SK-N-SH (cell line): ENCODE results near the gene LRMDA. TPM values are rescaled to one million over a fixed set of nuclear protein-coding genes. Genes with fewer than 3 reads are reported as not detected.

ENCODE experiments used
- CTCF ChIA-PET: fragments of 300-600, 350-600 bp; formaldehyde crosslinking; extraction: SDS; loops from one replicate; lab custom pipeline; 2021; lab: Yijun Ruan, JAX
- POLR2A ChIA-PET: fragments of 350-600 bp; sonication (Branson Sonifier 250); formaldehyde crosslinking; extraction: SDS; loops from one replicate; lab custom pipeline; 2020; ENCODE audit warnings: antibody characterized with exemption, inconsistent platforms; lab: Yijun Ruan, JAX
- DNase-seq: peaks from one replicate; pipeline ENCODE4 v3.0.0; 2012
- H2AFZ ChIP-seq: fragments of 200-600 bp; sonication (generic); 2 replicates; pipeline ENCODE4 v1.8.1; 2016; ENCODE audit warnings: antibody characterized with exemption, mild to moderate bottlenecking, low read depth
- H3F3A ChIP-seq: fragments of 200-600 bp; sonication (generic); replicated peaks from 2 replicates; pipeline ENCODE3; 2016; ENCODE audit warnings: antibody characterized with exemption, mild to moderate bottlenecking; ENCODE audit not compliant: insufficient read depth
- H3K27ac ChIP-seq, 2 experiments: fragments of 200-500 bp in 1 of 2; fragments of 200-600 bp in 1 of 2; sonication (Bioruptor generic) in 1 of 2; sonication (generic), shearing (Covaris generic) in 1 of 2; 2 replicates each; pipeline versions ENCODE4 v1.5.1 to v1.6.1; 2014 to 2016; ENCODE audit warnings: low read depth in 2 of 2, inconsistent platforms in 1 of 2, low read length in 1 of 2, mild to moderate bottlenecking in 1 of 2, mixed read lengths in 1 of 2
- H3K27me3 ChIP-seq: fragments of 200-600 bp; sonication (generic), shearing (Covaris generic); 2 replicates; pipeline ENCODE4 v1.6.1; 2016; ENCODE audit warnings: mixed run types; ENCODE audit not compliant: insufficient read depth
- H3K36me3 ChIP-seq, 2 experiments: fragments of 200-500 bp in 1 of 2; fragments of 200-600 bp in 1 of 2; sonication (Bioruptor generic) in 1 of 2; sonication (generic) in 1 of 2; replicated peaks in 1 of 2; 2 replicates each; pipeline versions ENCODE3 to v1.5.1; 2014 to 2016; ENCODE audit warnings: low read length in 1 of 2, mild to moderate bottlenecking in 1 of 2; ENCODE audit not compliant: insufficient read depth in 2 of 2, control insufficient read depth in 1 of 2
- H3K4me1 ChIP-seq, 2 experiments: fragments of 200-500 bp in 1 of 2; fragments of 200-600 bp in 1 of 2; sonication (Bioruptor generic) in 1 of 2; sonication (generic), shearing (Covaris generic) in 1 of 2; 2 replicates each; pipeline versions ENCODE4 v1.5.1 to v1.6.1; 2014 to 2016; ENCODE audit warnings: low read depth in 1 of 2, low read length in 1 of 2, mixed run types in 1 of 2; ENCODE audit not compliant: insufficient read depth in 2 of 2, control insufficient read depth in 1 of 2
- H3K4me2 ChIP-seq: fragments of 200-600 bp; sonication (generic), shearing (Covaris generic); 2 replicates; pipeline ENCODE4 v1.6.1; 2017; ENCODE audit warnings: mixed run types
- H3K4me3 ChIP-seq, 2 experiments: fragments of 200-500 bp in 1 of 2; fragments of 200-600 bp in 1 of 2; sonication (Bioruptor generic) in 1 of 2; sonication (generic), shearing (Covaris generic) in 1 of 2; 2 replicates each; pipeline versions ENCODE4 v1.5.1 to v1.8.1; 2014 to 2016; ENCODE audit warnings: low read depth in 2 of 2, inconsistent platforms in 1 of 2, low read length in 1 of 2, mild to moderate bottlenecking in 1 of 2, mixed read lengths in 1 of 2, moderate library complexity in 1 of 2
- H3K79me2 ChIP-seq: fragments of 200-600 bp; sonication (generic); 2 replicates; pipeline ENCODE4 v1.8.1; 2017; ENCODE audit warnings: mild to moderate bottlenecking; ENCODE audit not compliant: insufficient read depth
- H3K9ac ChIP-seq: fragments of 200-600 bp; sonication (generic); 2 replicates; pipeline ENCODE4 v1.6.1; 2017; ENCODE audit warnings: mixed run types
- H3K9me2 ChIP-seq: fragments of 200-600 bp; sonication (generic); 2 replicates; pipeline ENCODE4 v1.6.1; 2017; ENCODE audit warnings: mixed run types
- H3K9me3 ChIP-seq: fragments of 200-600 bp; sonication (generic); 2 replicates; pipeline ENCODE4 v1.6.1; 2017; ENCODE audit warnings: mixed run types, mild to moderate bottlenecking, moderate library complexity
- H4K20me1 ChIP-seq: fragments of 200-600 bp; sonication (generic); 2 replicates; pipeline ENCODE4 v1.6.1; 2017; ENCODE audit warnings: mild to moderate bottlenecking, mixed run types; ENCODE audit not compliant: insufficient read depth
- CHD2 ChIP-seq: fragments of 150-350 bp; IDR thresholded peaks from 2 replicates; pipeline ENCODE4 v1.6.1; 2018; ENCODE audit warnings: low read length; ENCODE audit not compliant: partially characterized antibody
- CTCF ChIP-seq: fragments of 200-600 bp; sonication (generic); IDR thresholded peaks from 2 replicates; pipeline ENCODE4 v1.6.1; 2017; ENCODE audit warnings: antibody characterized with exemption, mild to moderate bottlenecking, moderate library complexity
- ELF1 ChIP-seq: IDR thresholded peaks from 2 replicates; pipeline ENCODE4 v1.4.0; 2012
- EZH2phosphoT487 ChIP-seq: fragments of 200-600 bp; sonication (generic); IDR thresholded peaks from 2 replicates; pipeline ENCODE4 v1.6.1; 2017; ENCODE audit warnings: low read depth, mixed run types, mild to moderate bottlenecking, antibody characterized with exemption, moderate library complexity, borderline replicate concordance
- FOXJ3 ChIP-seq: sonication (generic); formaldehyde crosslinking; IDR thresholded peaks from 2 replicates; pipeline ENCODE4 v1.5.1; 2020; ENCODE audit warnings: mild to moderate bottlenecking, missing genetic modification reagents
- FOXM1 ChIP-seq: IDR thresholded peaks from 2 replicates; pipeline ENCODE4 v1.4.0; 2012; ENCODE audit warnings: low read depth, mild to moderate bottlenecking
- GABPA ChIP-seq: IDR thresholded peaks from 2 replicates; pipeline ENCODE4 v1.4.0; 2012; ENCODE audit warnings: low read depth, mild to moderate bottlenecking
- GATA2 ChIP-seq: sonication (generic); formaldehyde crosslinking; IDR thresholded peaks from 2 replicates; pipeline ENCODE4 v1.5.0; 2020; ENCODE audit warnings: mild to moderate bottlenecking, missing genetic modification reagents
- MAX ChIP-seq: IDR thresholded peaks from 2 replicates; pipeline ENCODE4 v1.4.0; 2012; ENCODE audit warnings: low read depth
- MEF2A ChIP-seq: IDR thresholded peaks from 2 replicates; pipeline ENCODE4 v1.4.0; 2012; ENCODE audit warnings: low read depth, borderline replicate concordance
- MXI1 ChIP-seq: IDR thresholded peaks from 2 replicates; pipeline ENCODE4 v1.6.1; 2012; ENCODE audit warnings: mild to moderate bottlenecking, low read depth, low read length, improper control_type of control experiment
- NFIC ChIP-seq: IDR thresholded peaks from 2 replicates; pipeline ENCODE4 v1.4.0; 2012; ENCODE audit warnings: borderline replicate concordance
- NRF1 ChIP-seq: IDR thresholded peaks from 2 replicates; pipeline ENCODE4 v1.6.1; 2012; ENCODE audit warnings: low read depth, mild to moderate bottlenecking, low read length
- POLR2AphosphoS5 ChIP-seq: IDR thresholded peaks from 2 replicates; pipeline ENCODE4 v1.6.1; 2012; ENCODE audit warnings: low read depth, low read length
- RCOR1 ChIP-seq: fragments of 150-350 bp; IDR thresholded peaks from 2 replicates; pipeline ENCODE4 v1.6.1; 2017; ENCODE audit warnings: antibody characterized with exemption, low read length
- RFX5 ChIP-seq: IDR thresholded peaks from 2 replicates; pipeline ENCODE4 v1.6.1; 2012; ENCODE audit warnings: mild to moderate bottlenecking, improper control_type of control experiment, low read length
- RXRA ChIP-seq: IDR thresholded peaks from 2 replicates; pipeline ENCODE4 v1.4.0; 2012; ENCODE audit warnings: low read depth, mild to moderate bottlenecking, borderline replicate concordance
- SIN3A ChIP-seq: IDR thresholded peaks from 2 replicates; pipeline ENCODE4 v1.6.1; 2012; ENCODE audit warnings: low read depth, mild to moderate bottlenecking, low read length, moderate library complexity, borderline replicate concordance
- TAF1 ChIP-seq: IDR thresholded peaks from 2 replicates; pipeline ENCODE4 v1.6.1; 2012; ENCODE audit warnings: low read depth, mild to moderate bottlenecking, low read length, moderate library complexity, borderline replicate concordance
- TCF12 ChIP-seq: IDR thresholded peaks from 2 replicates; pipeline ENCODE4 v1.4.0; 2012
- TEAD4 ChIP-seq: IDR thresholded peaks from 2 replicates; pipeline ENCODE4 v1.4.0; 2012; ENCODE audit warnings: mild to moderate bottlenecking, borderline replicate concordance; ENCODE audit not compliant: insufficient read depth
- USF1 ChIP-seq: IDR thresholded peaks from 2 replicates; pipeline ENCODE4 v1.4.0; 2012; ENCODE audit warnings: low read depth, borderline replicate concordance
- YY1 ChIP-seq: IDR thresholded peaks from 2 replicates; pipeline ENCODE4 v1.4.0; 2012; ENCODE audit warnings: low read depth, mild to moderate bottlenecking
- ZBTB33 ChIP-seq: IDR thresholded peaks from 2 replicates; pipeline ENCODE4 v1.4.0; 2012; ENCODE audit warnings: low read depth, borderline replicate concordance
- WGBS: methylation state at CpG from one replicate; pipeline ENCODE4 v1.1.6; 2017; ENCODE audit warnings: low lambda C conversion rate; 5-methylcytosine and 5-hydroxymethylcytosine counted together
- polyA plus RNA-seq, 3 experiments: library from polyadenylated mRNA; depleted of rRNA; stranded (reverse); fragments of >200 nt; gene quantifications; 2 replicates each; pipeline ENCODE4 v1.2.3, GENCODE V29; 2012

The LRMDA gene
- polyA plus RNA-seq, 1 of the 3 experiments (the other 2 are of a cell fraction), result 0.95 TPM

GRCh38 chr10:75948583-75948982 is 517.2 kb downstream of the LRMDA start:
- H3K4me2 ChIP-seq, result no peak overlapping the region
- no peak overlapping the region for H2AFZ ChIP-seq
- no peaks in the 10 kb centered on the region for H3K27me3 ChIP-seq
- H3F3A ChIP-seq, result no peaks in the 10 kb centered on the region
- no peaks in the 10 kb centered on the region for H3K36me3 ChIP-seq
- no peak overlapping the region for H3K9ac ChIP-seq
- ChIA-PET POLR2A (no interaction called here), CTCF (no interaction called here)
- no peaks in the 10 kb centered on the region for H3K9me3 ChIP-seq
- H3K27ac ChIP-seq, result no peak overlapping the region
- no peaks in the 10 kb centered on the region for H4K20me1 ChIP-seq
- TF ChIP-seq GABPA (no peak), MEF2A (no peak), GATA2 (CRISPR knock-in tag) (no peak), FOXJ3 (CRISPR knock-in tag) (no peak), SIN3A (no peak), RXRA (no peak), EZH2phosphoT487 (no peak), POLR2AphosphoS5 (no peak), TAF1 (no peak), NFIC (no peak), MAX (no peak), ZBTB33 (no peak), CTCF (no peak), CHD2 (no peak), NRF1 (no peak)
- no peaks in the 10 kb centered on the region for H3K4me1 ChIP-seq
- no peaks in the 10 kb centered on the region for H3K9me2 ChIP-seq
- no peaks in the 10 kb centered on the region for H3K79me2 ChIP-seq
- 75% methylated on average over 3 of the region's 3 CpGs for WGBS
- H3K4me3 ChIP-seq, result no peak overlapping the region
- DNase-seq, result no peak

GRCh38 chr10:75950307-75950706 is 518.9 kb downstream of the LRMDA start:
- no peak overlapping the region for H2AFZ ChIP-seq
- CTCF ChIA-PET, result no interaction called here
- H3F3A ChIP-seq, result no peaks in the 10 kb centered on the region
- H3K9ac ChIP-seq, result no peak overlapping the region
- 51% methylated on average over 2 of the region's 2 CpGs for WGBS
- H3K4me1 ChIP-seq, result no peaks in the 10 kb centered on the region
- no peaks in the 10 kb centered on the region for H3K9me3 ChIP-seq
- no peaks in the 10 kb centered on the region for H3K79me2 ChIP-seq
- no peak for DNase-seq
- H3K36me3 ChIP-seq, result no peaks in the 10 kb centered on the region
- H3K27ac ChIP-seq, result no peak overlapping the region
- POLR2A ChIA-PET, result no interaction called here
- no peak overlapping the region for H3K4me3 ChIP-seq
- no peaks in the 10 kb centered on the region for H4K20me1 ChIP-seq
- no peak overlapping the region for H3K4me2 ChIP-seq
- H3K27me3 ChIP-seq, result no peaks in the 10 kb centered on the region
- H3K9me2 ChIP-seq, result no peaks in the 10 kb centered on the region
- no peak for TF ChIP-seq YY1
- no peak for TF ChIP-seq MXI1
- no peak for TF ChIP-seq RCOR1
- TF ChIP-seq RFX5, result no peak
- no peak for TF ChIP-seq USF1
- no peak for TF ChIP-seq CTCF
- no peak for TF ChIP-seq ELF1
- no peak for TF ChIP-seq SIN3A
- TF ChIP-seq FOXM1, result no peak
- no peak for TF ChIP-seq TCF12
- no peak for TF ChIP-seq TEAD4
- no peak for TF ChIP-seq GABPA
- no peak for TF ChIP-seq NFIC
- TF ChIP-seq MEF2A, result no peak
